ENCODE measurements around the gene C9orf50.
"Not testable (repeated sequence)": the region's sequence is repeated elsewhere in the genome, so short reads cannot be mapped to it uniquely, and the experiment has no call there.

The C9orf50 gene

DNA sequence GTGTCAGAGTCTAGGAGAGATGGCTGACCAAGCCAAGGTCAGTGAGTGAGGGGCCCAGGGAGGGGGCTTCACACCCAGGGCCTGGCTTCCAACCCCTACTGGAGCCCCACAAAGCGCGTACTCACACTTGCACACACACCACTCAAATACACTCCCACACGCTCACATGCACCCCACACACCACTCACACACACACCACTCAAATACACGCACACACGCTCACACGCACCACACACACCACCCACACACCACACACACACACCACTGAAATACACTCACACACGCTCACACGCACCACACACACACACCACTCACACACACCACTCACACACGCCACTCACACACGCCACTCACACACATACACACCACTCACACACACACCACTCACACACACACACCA lies 26.7 kb upstream of the C9orf50 start:
- no peak for DNase-seq

DNA sequence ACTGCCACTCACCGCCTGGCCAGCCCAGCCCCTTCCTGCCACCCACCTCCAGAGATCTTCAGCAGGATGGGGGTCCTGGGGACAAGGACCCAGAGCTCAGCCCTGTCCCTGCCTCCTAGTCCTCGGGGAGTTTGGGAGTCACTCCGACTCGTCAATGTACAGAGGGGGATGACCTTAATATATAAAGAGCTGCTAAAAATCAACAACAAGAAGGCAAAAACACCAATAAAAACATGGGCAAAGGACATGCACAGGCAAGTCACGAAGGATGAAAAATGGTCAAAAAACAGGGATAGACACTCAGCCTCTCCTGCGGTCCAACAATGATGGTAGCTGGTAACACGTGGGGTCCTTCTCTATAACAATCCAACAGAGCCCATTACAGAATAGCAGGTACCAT lies 25.8 kb upstream of the C9orf50 start:
- DNase-seq: no peak

DNA sequence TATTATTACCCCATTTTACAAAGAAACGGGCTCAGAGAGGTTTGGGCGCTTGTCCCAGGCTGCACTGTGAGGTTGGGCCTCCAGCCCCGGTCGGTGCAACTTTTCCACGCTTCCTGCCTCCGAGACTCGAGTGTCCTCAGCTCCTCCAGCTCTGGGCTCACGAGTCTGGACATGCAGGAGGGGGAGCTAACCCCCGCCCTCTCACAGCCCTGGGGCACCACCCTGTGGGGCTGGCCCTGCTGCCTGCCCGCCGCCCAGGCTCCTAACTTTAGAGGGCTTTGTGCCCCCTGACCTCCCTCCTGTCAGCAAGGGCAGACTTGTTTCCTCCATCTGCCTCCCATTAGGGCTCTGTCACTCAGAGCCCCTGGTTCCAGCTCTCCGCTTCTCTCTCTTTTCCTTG lies 25.4 kb upstream of the C9orf50 start:
- DNase-seq: no peak

DNA sequence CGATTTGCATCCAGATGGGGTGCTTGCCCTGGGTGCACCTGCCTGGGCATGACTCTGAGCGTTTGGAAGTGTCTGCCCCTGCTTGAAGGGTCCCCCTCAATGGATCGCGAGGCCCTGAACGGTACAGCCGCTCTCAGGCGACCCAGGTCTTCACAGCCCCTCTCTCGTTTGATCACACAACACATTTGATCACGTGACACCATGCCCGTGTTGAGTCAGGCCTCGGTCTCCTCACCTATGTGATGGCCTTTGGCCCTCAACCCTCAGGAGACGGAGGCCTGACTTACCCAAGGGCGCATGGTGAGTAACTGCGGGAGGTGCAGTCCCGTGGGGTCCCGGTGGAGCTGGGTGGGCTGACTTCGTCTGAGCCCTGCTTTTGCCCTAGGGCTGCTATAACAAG lies 24.0 kb upstream of the C9orf50 start:
- no peak for DNase-seq

DNA sequence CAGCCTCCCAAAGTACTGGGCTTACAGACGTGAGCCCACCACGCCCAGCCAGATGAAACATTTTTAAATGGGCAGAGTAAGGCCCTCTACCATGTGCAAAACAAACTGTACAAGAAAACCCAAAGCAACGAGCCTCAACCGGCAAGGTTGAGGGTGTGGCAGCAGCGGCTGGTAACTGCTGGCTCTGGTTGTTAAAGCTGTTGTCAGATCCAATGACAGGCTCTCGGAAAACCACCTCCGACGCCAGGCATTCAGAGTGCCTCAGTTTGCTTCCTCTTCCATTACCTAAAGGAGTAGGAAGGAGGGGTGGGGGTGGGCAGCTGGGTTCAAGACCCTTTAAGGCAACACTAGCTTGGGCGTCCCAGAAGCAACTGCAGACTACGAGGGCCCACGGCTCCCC lies 23.5 kb upstream of the C9orf50 start:
- no peak for DNase-seq

DNA sequence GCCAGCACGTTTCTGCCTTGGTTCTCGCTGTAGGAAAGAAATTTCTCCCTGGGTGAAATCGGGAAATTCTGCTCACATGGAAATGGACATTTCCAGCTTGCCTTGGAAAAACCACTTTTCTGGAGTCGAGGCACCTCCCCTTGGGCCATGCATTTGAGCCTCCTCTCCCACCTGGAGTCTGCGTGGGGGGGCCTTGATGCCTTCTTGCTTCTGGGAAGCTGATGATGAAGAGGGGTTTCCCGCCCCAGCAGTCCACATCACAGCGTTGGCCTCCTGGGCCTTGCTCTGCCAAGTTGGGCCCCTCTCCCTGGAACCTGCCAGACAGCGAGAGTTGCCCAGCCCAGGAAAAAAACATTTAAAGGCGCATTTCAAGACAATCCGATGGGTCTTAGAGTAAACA lies 22.8 kb upstream of the C9orf50 start:
- no peak for DNase-seq

DNA sequence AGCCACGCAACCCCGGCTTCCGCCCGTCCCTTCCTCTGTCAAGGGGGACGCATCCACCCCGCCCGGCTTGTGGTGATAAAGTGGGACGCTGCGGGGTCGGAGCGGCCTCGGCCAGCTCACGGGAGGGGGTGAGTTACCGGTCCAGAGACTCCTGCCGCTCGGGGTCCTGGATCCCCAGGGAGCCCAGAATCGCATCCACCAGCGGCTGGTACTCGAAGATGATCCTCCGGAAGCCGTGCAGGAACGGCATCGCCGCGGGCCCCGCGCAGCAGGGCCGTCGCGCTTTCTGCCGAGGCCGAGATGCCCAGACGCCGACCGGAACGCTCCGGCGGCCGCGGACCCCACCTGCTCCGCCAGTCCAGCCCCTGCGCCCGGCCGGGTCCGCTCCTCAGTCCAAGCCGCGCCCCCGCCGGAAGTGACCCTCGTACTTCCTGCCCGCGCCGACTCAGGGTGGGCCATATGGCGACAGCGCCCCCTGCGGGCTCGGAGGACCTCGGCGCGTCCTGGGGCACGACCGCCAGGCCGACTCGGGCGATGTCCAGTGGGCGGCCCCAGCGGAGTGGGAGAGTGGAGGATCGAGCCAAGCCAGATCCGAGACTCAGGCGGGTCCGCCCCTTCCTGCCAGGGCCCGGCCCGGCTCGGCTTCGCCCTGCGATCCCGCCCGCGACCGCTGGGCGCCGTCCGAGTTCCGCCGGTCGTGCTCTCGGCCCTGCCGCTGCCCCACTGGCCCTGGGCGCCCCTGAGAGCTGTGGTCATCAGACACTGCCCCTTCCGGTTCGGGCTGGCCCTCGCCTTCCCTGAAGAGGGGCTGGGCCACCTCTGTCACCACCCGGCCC lies 21.1 kb upstream of the C9orf50 start, which contains the start of gene ASB6:
TSS of gene ASB6 (minus strand) at position 402 of the 836 bp plus-strand sequence. CDS start at position 250, 152 bp downstream.
- peak; percentile 68 for DNase-seq

DNA sequence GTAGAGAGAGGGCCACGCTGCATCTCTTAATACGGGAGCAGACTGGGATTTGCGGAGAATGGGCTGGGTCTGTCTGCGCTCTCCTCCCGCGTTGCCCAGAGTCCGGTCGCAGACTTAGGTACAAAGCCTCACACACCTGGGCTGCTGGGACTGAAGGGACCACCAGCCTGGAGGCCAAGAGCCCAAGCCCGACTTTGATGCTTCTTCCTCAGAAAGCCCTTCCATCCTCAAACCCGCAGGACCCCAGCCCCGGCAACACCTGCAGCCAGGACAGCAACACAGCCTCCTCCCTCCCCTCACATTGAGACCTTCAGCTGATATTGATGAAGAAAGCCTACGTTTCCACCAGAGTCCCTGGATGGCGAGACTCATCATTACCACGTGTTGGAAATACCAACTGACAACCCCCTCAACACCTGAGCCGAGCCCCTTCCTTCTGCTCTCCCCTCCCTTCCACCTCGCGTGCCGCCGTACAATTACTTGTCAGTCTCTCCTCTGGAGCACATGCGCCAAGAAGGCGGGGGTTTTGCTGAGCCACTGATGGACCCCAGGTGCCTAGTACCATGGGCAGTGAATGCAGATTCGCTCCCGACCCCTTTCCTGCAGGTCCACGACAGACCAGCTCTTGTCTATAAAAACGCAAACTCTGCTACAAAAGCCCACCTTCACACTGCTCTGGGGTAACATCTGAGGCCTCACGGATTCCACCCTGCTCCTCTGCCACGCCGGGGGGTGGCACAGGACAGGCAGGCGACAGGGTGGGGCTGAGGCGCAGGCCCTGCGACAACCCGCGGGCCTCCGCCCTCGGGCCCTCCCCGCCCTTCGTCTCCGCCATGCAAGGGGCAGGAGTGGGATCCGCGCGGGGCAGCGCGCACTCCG lies 20.2 kb upstream of the C9orf50 start:
- DNase-seq: no peak

DNA sequence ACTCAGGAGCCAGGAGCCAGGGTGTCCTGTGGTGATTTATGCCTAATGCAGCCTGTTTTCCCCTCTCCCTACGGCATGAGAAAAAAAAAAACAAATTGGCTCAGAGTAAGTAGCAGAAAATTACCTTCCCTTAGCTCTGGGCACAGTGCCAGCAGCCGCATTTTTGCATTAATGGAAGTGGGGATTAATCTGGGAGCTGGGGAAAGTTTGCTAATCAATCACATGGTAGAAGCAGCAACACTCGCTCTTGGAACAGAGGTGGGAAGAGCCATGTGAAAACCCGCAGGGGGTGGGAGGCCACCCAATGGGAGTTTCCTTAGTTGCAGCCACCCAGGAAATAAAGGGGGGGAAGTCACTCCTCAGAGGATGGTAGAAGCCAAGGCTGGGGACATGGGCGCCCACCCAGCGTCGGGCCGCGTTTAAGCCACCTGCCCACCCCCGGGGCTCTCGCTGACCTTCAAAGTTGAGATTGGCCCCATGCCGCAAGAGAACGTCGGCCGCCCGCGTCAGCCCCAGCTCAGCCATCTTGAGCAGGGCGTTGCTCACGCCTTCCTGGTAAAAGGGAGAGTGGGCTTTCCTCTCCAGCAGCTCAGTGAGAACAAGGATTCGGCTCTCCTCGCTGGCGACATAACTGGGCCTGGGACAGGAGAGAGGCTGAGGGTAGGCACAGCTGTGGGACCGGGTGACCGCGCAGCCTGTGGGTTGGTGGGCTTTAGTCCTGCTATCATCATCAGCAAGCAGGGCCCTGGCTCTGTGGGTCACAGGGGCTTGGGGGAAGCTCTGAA lies 19.4 kb upstream of the C9orf50 start:
- peak; percentile 24 for DNase-seq

DNA sequence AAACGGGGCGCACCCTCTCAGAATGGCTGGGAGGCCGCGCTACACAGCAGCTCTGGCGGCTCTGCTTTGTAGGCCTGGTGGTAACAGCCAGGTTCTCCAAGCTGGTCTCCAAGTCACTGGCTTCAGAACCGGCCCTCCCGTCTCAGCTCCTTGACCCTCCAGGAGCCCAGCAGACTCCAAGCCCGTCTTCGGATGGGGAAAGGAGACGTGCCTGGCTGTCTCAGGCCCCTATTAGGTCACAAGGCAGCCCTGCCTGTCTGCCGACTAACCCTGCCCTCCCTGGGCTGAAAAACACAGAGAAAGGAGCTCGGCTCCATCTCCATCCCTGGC lies 18.8 kb upstream of the C9orf50 start:
- no peak for DNase-seq

DNA sequence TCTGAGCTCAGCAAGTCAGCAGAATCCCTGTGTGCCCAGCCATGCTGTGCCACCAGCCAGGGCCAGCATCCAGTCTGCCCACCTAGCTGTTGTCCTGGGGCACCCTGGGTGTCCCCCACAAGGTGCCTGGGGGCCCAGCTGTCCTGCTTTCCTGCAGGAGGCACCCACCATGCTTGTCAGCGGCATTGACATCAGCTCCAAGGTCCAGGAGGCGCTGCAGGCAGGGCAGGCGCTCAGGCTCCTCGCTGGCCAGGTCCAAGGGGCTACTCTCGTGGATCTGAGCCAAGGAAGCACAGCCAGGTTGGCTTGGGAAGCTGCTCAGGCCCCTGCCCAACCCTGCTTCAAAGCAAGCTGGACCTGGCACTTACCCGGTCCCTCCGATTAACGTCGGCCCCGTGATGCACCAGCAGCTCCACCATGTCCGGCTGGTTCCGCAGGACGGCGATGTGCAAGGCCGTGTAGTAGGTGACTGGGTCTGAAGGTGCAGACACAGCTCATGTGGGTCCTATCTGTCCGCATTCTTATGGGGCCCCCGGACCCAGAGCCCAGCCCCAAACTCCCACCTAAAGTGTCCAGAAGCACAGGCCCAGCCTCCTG lies 18.2 kb upstream of the C9orf50 start:
- no peak for DNase-seq

DNA sequence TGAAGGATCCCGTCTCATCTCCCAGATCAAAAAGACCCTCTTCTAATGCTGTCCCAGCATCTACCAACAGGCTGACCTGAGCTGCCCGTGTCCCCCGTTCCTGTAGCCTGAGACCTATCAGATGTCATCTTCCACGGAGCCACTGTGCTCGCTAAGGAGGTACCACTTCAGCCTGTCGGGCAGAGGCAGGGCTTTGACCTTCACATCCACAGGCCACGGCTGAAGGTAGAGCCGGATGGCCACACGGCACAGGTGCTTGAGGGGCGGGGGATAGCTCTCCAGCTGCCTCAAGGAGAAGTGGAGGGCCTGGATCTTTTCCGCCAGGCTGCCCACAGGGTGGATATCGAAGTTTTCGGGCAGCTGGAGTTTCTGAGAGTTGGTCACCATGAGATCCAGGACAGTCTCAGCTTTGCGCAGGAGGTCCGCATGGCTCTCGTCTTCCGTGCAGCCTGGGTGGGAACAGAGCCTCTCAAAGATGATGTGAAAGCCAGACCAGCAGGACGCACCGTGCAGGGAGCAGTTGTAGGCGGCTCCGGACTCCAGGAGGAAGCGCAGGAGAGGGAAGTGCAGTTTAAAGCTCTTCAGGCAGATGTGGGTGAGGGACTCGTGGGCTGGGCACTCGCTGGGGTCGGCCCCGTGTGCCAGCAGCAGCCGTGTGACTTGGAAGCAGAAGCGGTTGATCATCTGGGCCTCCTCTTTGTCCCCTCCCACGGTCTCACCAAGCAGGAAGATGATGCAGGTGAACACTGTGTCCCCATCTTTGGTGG lies 17.0 kb upstream of the C9orf50 start:
- no peak for DNase-seq

DNA sequence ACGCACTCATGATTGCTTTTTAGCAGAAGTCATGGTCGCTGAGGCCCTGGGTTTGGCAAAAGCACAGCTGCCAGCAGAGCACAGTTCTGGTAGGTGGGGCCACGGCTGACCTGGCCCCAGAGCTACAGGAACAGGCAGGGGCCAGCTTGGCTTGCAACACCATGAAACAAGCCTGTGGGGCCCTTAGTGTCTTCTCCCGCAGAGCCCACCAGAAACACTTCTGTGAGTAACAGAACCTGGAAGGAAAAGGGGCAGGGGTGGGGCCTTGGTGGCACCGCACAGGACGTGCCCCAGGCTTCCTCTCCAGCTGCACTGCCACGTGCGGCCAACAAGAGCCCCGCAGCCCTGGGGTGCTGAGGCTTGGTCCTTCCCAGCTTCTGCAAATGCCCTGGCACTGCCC lies 16.2 kb upstream of the C9orf50 start:
- DNase-seq: no peak

DNA sequence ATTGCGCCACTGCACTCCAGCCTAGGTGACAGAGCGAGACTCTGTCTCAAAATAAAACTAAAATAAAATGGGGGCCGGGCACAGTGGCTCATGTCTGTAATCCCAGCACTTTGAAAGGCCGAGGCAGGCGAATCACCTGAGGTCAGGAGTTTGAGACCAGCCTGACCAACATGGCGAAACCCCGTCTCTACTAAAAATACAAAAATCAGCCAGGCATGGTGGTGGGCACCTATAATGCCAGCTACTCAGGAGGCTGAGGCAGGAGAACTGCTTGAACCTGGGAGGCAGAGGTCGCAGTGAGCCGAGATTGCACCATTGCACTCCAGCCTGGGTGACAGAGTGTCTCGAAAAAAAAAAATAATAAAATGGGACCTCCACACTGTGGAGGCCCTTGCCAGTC lies 15.4 kb upstream of the C9orf50 start:
- DNase-seq: not testable (repeated sequence)

DNA sequence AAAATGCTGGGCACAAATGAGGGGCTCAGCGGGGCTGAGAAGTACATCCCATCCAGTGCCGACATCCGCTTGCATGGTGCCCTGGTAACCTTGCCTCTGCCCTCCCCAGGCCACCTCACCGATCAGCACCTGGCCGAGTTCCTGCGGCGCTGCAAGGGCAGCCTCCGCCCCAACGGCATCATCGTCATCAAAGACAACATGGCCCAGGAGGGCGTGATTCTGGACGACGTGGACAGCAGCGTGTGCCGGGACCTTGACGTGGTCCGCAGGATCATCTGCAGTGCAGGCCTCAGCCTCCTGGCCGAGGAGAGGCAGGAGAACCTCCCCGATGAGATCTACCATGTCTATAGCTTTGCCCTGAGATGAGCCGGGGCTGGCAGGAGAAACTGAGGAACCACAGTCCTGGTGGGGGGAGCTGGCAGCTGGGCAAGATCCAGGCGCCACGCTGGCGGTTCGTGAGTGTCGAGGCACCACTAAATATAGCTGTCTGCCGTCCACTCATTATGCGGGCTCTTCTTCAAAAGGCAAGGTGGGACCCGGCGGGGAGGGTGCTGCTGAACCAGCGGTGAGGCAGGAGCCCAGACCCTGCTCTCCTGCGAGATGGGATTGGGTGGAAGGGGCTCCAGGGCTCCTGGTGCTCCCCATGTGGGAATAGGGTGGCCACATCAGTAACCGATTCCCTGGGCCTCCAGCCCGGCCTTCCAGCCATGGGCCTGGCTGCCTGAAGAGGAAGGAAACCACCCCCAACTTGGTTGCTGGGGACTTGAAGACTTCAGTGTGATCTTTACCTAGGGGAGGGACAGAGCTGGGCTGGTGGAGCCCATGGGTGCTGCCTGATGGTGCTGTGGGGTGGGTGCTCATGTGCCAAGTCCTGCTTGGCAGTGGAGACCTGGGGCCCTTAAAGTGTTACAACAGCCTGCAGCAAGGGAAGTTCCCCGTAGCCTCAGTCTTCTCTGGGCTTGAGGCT lies 14.5 kb upstream of the C9orf50 start:
- no peak for DNase-seq

DNA sequence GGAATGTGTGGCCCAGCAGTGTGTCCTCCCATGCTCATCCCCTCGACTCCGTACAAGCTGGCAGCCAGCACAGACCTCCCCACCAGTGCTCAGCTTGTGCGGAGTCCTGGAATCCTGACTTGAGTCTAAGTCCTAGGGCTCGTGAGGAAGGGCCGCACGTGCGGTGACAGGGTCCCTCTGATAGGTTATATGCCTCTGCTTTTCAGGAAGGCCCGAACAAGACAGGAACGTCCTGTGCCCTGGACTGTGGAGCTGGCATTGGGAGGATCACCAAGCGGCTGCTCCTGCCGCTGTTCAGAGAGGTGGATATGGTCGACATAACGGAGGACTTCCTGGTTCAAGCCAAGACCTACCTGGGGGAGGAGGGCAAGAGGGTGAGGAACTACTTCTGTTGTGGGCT lies 12.9 kb upstream of the C9orf50 start:
- no peak for DNase-seq

DNA sequence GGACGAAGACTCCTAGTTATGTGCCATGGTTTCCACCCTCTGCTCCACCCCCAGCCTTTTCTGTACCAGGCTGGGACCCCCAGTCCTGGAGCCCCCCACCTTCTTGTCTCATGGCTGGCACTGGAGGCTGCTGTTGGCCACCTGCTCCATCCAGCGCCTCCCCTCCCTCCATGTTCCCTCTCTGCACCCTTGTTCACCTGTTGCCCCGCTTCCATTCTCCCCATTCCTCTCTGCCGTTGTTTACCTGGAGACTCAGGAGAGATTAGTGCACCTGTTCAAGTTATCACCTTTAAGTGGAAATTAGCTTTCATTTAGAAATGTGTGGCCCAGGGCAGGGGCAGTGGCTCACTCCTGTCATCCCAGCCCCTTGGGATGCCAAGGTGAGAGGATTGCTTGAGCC lies 12.3 kb upstream of the C9orf50 start:
- no peak for DNase-seq

DNA sequence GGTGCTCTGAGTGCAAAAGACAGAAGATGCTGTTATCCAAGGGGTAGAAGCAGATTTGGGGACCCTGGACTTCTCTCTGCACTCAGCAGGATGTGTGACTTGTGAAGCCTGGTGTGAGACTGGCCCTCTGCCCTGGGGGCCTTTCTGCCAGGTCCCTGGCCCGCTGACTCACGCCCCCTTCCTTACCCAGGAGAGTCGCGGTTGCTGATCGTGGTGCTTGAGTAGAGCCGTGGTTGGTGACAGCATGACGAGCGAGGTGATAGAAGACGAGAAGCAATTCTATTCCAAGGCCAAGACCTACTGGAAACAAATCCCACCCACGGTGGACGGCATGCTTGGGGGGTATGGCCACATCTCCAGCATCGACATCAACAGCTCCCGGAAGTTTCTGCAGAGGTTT lies 11.6 kb upstream of the C9orf50 start:
- DNase-seq: no peak

DNA sequence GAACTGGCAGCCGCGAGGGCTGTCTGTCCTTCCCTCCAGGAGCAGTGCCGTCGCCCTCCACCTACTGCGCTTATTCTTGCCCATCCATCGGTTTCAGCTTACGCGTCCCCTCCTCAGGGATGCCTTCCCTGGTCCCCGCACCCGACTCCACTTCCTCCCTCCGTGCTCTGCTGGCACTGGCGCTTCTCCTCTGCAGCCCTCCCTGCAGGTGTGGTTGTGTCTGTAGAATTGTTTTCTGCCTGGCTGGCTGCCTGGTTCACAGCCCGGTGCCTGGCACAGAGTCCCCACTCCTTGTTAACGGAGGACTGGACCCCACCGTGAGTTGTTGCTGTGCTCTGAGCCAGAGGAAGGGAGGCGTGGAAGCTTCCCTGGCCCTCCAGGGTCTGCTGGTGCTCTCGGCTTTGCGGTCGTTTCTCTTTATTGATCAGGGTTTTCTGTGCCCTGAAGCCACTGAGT lies 10.8 kb upstream of the C9orf50 start:
- DNase-seq: no peak

DNA sequence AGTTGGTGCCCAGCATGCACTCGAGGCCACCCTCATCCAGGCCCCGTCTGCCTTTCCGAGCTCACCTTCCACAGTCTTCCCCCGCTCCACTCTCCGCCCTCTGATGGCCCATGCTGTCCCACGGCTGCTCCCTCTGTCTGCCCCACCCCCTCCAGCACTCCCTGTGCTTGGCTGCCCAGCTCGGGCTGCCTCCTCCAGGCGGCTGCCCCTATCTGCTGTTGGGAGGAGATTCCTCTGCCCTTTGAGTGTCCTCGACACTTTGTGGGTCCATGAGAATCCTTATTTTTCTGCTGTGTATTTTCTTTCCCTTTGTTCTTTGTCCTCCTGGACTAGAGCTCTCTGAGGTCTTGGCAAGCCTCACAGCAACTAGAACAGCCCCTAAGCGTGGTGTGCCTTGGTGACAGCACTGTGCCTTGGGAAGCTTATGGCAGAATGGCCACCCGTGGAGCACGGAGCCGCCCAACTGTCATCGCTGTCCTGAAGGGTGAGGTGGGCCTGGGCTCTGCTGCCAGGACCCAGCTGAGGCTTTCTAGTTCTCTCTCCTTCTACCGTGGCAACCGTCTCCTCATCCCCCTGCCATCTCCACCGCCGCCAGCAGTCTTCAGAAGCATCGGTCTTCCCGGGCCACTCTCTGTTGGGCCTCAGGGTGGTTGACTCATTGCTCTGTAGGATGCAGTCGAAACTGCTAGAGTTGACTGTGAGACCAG lies 10.2 kb upstream of the C9orf50 start:
- DNase-seq: no peak

Measured in NCI-H524 treated with DMSO at 0.1 percent for 48 hours (cell line).